ENCODE results near the gene SEMA6D.

Gene SEMA6D

DNA sequence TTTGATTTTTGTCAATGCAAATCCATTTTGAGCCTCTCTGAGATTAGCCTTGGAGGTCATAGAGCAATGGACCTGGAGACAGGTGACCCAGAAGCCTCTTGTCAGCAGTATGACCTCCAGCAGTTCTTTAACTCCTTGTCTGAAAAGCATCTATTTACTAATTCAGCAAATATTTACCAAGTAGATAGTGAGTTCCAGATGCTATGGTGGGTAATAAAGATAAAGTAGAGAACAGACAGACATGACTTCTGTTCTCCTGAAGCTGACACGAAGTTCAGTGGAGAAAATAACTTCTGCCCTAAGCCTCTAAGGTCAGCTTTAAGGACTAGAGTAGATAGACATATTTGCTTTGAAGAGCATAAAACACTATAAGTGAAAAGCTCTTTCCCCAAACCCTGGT is 26.6 kb downstream of the SEMA6D start:
- DNase-seq (ENCODE audit: low spot score) = no peak

DNA sequence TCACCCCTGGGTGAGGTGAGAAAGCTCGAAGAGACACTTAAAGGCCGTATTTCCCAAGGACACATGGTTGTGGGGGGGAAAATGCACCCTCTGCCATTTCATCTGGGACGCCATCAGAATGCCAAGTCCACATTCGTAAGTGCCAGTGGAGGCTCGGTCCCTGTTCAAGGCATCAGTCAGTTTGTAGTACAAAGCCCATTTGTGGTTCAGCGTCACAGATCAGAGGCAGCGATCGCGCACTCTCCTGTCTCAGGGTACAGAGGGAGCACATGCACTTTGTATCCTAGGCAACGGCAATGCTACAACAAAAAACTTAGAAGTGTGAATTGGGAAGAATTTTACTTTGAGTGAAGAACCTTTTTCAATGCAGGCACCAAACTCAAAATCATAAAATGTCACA is 27.2 kb downstream of the SEMA6D start:
- no peak for DNase-seq (ENCODE audit: low spot score)

DNA sequence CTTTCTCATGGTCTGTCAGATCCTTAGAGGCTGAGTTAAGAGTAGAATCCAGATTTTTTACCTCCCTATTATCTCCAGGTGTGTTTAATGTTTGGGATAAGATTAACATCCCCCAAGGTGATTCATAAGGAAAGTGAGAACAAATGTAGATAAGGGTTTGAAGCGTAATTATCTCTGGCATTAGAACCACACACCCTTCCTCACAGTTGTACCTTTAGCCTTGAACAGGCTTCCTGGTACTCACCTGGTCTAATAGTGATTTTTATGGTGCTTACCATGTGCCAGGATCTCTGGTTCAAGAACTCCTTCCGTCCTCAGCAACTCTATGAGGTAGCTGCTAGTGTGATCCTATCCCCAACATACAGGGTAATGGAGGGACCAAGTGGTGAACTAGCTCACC is 27.7 kb downstream of the SEMA6D start:
- DNase-seq (ENCODE audit: low spot score) = no peak

- no peak for DNase-seq (ENCODE audit: low spot score)
Measured at GRCh38 chr15:47746516-47746915, 29.2 kb downstream of the SEMA6D start.

GRCh38 chr15:47750030-47750739 is 32.9 kb downstream of the SEMA6D start:
- no peak for DNase-seq (ENCODE audit: low spot score)

- DNase-seq (ENCODE audit: low spot score) = no peak
Measured at GRCh38 chr15:47750740-47751262, 33.5 kb downstream of the SEMA6D start.

GRCh38 chr15:47753591-47753990 is 36.3 kb downstream of the SEMA6D start:
- DNase-seq (ENCODE audit: low spot score) = no peak

GRCh38 chr15:47754312-47754711 is 37.0 kb downstream of the SEMA6D start:
- no peak for DNase-seq (ENCODE audit: low spot score)

DNA sequence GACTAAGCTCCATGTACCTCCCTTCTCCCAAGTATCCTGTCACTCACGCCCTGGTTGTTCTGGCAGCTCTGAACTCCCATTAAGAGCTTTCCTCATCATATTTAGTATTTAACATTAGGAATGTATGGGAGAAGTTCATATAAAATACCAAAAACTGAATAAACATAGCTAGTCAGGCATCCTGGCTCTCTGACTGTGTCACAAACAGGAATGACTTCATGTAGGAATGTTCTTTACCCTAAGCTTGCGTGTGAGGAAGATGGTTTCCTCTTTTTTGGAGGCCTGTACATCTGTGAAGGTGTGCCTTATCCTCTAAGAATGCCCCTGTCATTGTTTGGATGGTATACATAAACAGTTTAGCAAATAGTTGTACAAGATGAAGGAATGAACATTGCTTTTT is 38.6 kb downstream of the SEMA6D start:
- DNase-seq (ENCODE audit: low spot score) = no peak

DNA sequence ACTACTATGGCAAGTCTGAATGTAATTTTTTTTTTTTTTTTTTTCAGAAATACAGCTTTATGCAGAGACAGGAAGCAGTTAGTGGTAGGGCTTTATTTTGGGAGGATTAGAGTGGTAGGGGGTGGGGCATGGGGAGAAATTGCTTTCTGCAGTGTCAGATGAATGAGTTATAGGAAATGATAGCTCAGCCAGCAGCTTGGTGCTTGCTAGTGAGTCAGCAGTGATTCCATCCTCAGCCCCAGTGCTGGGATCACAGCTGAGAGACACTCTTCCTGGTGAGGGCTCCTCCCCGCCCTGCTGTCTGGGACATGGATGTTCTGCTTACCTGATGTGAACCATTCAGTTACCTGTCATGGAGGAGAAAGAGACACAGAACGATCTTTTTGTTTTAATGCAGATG is 39.6 kb downstream of the SEMA6D start:
- no peak for DNase-seq (ENCODE audit: low spot score)

DNA sequence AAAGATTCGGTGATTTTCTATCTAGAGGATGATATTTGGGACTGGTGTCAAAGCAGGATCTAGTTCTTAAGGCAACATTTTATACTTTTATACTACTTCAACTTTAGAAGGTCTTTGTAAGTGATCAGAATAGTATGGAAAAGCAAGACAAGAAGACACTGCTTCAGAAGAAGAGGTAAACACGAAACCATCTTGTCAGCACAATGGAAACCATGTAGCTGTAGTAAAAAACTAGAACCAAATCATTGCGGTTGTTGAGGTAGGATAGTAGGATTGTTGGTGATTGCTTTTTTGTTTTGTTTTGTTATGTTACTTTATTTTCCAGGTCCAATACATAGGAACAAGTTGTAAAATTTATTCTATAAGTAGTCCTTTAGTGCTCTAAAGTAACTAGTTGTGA is 40.0 kb downstream of the SEMA6D start:
- no peak for DNase-seq (ENCODE audit: low spot score)

DNA sequence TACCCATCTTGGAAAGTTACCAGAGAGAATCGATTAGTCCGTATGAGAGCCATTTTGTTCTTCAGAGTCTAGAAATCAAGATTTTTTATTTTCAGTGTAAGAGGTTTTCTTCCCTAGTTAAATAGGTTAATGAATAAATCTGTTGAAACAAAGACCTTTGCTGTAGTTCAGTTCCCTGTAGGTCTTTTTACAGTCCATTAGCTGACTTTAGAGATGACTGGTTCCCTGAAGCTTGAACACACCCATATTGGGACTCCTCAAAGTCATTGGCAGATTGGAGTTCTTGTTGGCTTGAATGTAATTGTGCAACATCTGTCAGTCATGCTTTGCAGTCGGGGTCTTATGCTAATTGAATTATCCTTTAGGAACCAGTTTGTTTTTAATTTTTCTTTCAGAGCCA is 45.3 kb downstream of the SEMA6D start:
- no peak for DNase-seq (ENCODE audit: low spot score)

DNA sequence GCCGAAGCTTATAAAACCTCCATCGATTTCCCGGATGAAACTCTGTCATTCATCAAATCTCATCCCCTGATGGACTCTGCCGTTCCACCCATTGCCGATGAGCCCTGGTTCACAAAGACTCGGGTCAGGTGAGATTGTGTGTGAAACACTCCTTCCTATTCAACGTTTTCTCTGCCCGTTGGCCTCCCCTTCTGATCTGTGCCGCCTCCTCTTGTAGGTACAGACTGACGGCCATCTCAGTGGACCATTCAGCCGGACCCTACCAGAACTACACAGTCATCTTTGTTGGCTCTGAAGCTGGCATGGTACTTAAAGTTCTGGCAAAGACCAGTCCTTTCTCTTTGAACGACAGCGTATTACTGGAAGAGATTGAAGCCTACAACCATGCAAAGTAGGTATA is 47.4 kb downstream of the SEMA6D start:
- DNase-seq (ENCODE audit: low spot score) = no peak

DNA sequence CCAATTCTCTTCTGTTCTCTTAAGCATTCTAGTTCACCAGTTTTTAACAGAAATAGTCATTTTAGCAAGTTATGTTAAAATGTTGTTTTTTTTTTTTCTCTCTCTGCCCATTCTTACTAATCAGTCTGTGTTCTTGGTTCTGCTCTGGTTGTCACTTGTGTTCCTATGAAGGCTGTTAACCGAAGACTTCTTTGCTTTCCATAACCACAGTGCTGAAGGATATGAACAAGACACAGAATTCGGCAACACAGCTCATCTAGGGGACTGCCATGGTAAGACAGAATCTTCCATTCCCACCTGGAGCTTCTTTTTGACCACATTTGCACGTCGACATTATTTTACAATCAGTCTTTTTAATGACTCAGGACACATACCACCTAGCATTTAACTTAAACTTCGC is 49.1 kb downstream of the SEMA6D start:
- no peak for DNase-seq (ENCODE audit: low spot score)

GRCh38 chr15:47767035-47767434 is 49.7 kb downstream of the SEMA6D start:
- no peak for DNase-seq (ENCODE audit: low spot score)

- DNase-seq (ENCODE audit: low spot score) = no peak
Measured at GRCh38 chr15:47768735-47769134, 51.4 kb downstream of the SEMA6D start.

- no peak for DNase-seq (ENCODE audit: low spot score)
Measured at GRCh38 chr15:47769166-47769565, 51.9 kb downstream of the SEMA6D start.

DNA sequence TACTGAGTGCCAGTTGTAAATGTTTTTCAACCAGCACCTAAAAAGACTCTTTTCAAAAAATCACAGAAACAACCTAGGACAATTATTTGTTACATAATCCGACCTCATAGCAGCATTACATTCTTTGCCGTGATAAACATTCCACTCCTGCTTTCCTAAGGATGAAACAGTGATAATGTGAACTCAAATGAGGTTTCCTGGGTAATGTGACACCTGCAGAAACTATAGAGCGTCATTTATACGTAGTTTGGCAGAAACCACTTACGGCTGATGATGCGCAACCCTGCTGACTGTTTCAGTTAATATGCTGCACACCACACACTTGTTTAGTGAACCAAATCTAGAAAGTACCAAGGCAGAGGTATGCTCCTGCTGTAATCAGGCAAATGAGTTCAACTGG is 55.8 kb downstream of the SEMA6D start:
- no peak for DNase-seq (ENCODE audit: low spot score)

DNA sequence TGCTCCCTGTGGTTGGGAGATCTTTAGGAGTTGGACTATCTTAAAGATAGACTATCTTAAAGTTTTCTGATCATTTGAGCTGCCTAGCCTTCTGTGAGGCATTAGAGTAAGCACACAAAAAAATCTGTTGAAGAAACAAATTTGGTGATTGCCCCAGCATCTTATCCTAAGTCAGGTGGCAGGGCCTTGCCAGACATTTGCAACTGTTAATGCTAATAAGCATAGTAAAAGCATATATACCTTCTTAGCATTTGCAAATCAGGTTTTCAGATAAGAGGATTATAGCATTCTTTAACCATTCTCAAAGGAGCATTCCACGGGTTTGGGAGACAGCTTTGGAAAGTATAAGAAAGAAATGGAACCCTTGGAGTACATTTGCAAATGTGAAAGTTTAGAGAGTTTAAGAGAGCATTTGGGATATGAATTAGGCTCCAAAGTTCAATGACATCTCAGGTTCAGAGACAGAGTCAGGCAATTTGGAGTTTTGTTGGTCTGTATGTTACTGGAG is 61.0 kb downstream of the SEMA6D start:
- DNase-seq (ENCODE audit: low spot score) = no peak

- DNase-seq (ENCODE audit: low spot score) = no peak
Measured at GRCh38 chr15:47780971-47781370, 63.7 kb downstream of the SEMA6D start.

DNA sequence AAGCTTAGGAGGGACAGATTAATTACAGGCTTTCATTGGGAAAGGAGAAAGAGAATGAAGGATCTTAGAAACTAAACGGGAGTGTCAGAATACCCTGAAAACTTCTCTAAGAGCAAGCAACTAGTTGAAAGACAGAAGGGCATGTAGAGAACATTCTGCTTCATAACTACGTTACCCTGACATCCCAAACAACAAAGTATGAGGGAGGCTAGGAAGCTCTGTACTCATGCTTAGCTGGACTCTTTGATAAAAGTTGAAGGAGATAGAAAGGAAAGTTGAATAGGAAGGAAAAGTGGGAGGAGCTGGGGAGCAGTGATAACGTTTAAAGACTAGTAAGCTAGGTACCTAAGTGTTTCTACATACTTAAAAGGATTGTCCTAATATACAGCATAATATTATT is 64.2 kb downstream of the SEMA6D start:
- no peak for DNase-seq (ENCODE audit: low spot score)

GRCh38 chr15:47784820-47785219 is 67.5 kb downstream of the SEMA6D start:
- DNase-seq (ENCODE audit: low spot score) = no peak

GRCh38 chr15:47786371-47786770 is 69.1 kb downstream of the SEMA6D start:
- no peak for DNase-seq (ENCODE audit: low spot score)

- DNase-seq (ENCODE audit: low spot score) = no peak
Measured at GRCh38 chr15:47787875-47788274, 70.6 kb downstream of the SEMA6D start.
